HCT116 (cell line): Measurements from ENCODE around the gene SCAMP1. TPM values are rescaled to one million over a fixed set of nuclear protein-coding genes. Genes with fewer than 3 reads are reported as not detected.

ENCODE experiments used
- ATAC-seq: fragments of 200-7000 bp; cut with Tn5 transposase; 2 replicates; pipeline ENCODE4 v1.9.1; 2020; ENCODE audit warnings: mild to moderate bottlenecking, moderate library complexity
- BruUV-seq: library from RNA; stranded (reverse); fragments of 400-500 nt; replicated peaks from 2 replicates; lab custom pipeline; 2021; lab: Mats Ljungman, UMichigan
- CTCF ChIA-PET: fragments of 300-600 bp; sonication (Branson Sonifier 250); formaldehyde crosslinking; loops from one replicate; lab custom pipeline; 2021; ENCODE audit warnings: antibody characterized with exemption; lab: Charles Lee
- POLR2A ChIA-PET: fragments of 300-600, 350-600 bp; sonication (Branson Sonifier 250); formaldehyde crosslinking; loops from one replicate; lab custom pipeline; 2021; ENCODE audit warnings: antibody characterized with exemption; lab: Charles Lee
- RAD21 ChIA-PET, 2 experiments: fragments of 300-600 bp; sonication (Branson Sonifier 250); formaldehyde crosslinking; loops; one replicate each; lab custom pipeline; 2023; ENCODE audit warnings: low total read pairs in 2 of 2; ENCODE audit not compliant: uncharacterized antibody in 2 of 2, unreplicated experiment in 2 of 2, low non-redundant PET in 1 of 2; lab: Charles Lee
- DNase-seq: peaks from one replicate; pipeline ENCODE4 v3.0.0-alpha.2; 2010; ENCODE audit warnings: low read depth, low spot score
- H2AFZ ChIP-seq: fragments of 200-600 bp; shearing (Covaris generic), sonication (generic); 2 replicates; pipeline ENCODE4 v1.6.1; 2017; ENCODE audit warnings: low read depth, mixed run types, mixed read lengths, antibody characterized with exemption, low read length; ENCODE audit not compliant: poor library complexity, severe bottlenecking
- H3K27ac ChIP-seq: 2 replicates; pipeline ENCODE4 v1.5.1; 2012; ENCODE audit warnings: low read depth, low read length
- H3K27me3 ChIP-seq: fragments of 200-600 bp; sonication (generic); 2 replicates; pipeline ENCODE4 v1.6.1; 2016; ENCODE audit warnings: mixed run types, low read length, mixed read lengths; ENCODE audit not compliant: insufficient read depth
- H3K36me3 ChIP-seq, 2 experiments: fragments of 200-500 bp in 1 of 2; fragments of 200-600 bp in 1 of 2; sonication (Bioruptor generic) in 1 of 2; sonication (generic) in 1 of 2; 2 replicates each; pipeline versions ENCODE4 v1.5.1 to v1.6.1; 2014 to 2016; ENCODE audit warnings: low read length in 2 of 2, inconsistent platforms in 1 of 2, mixed read lengths in 1 of 2, mixed run types in 1 of 2; ENCODE audit not compliant: insufficient read depth in 2 of 2, control insufficient read depth in 1 of 2
- H3K4me1 ChIP-seq, 2 experiments: fragments of 200-600 bp in 1 of 2; sonication (generic) in 1 of 2; 2 replicates each; pipeline versions ENCODE4 v1.5.1 to v1.6.1; 2012 to 2017; ENCODE audit warnings: low read length in 2 of 2, inconsistent platforms in 1 of 2, mild to moderate bottlenecking in 1 of 2, mixed read lengths in 1 of 2, mixed run types in 1 of 2, moderate library complexity in 1 of 2; ENCODE audit not compliant: insufficient read depth in 2 of 2, control insufficient read depth in 1 of 2
- H3K4me2 ChIP-seq: fragments of 200-600 bp; sonication (generic); 2 replicates; pipeline ENCODE4 v1.6.1; 2017; ENCODE audit warnings: mixed run types, low read length, mixed read lengths
- H3K4me3 ChIP-seq, 2 experiments: fragments of 200-600 bp in 1 of 2; sonication (generic) in 1 of 2; replicated peaks in 1 of 2; 2 replicates each; pipeline ENCODE4 v1.5.1; 2011 to 2016; ENCODE audit warnings: low read length in 2 of 2, control low read depth in 1 of 2, low read depth in 1 of 2, mild to moderate bottlenecking in 1 of 2, mixed read lengths in 1 of 2, mixed run types in 1 of 2
- H3K79me2 ChIP-seq: fragments of 200-600 bp; sonication (generic); 2 replicates; pipeline ENCODE4 v1.6.1; 2017; ENCODE audit warnings: mild to moderate bottlenecking, mixed run types, low read length, moderate library complexity, mixed read lengths; ENCODE audit not compliant: insufficient read depth
- H3K9ac ChIP-seq: fragments of 200-600 bp; sonication (generic); 2 replicates; pipeline ENCODE4 v1.6.1; 2016; ENCODE audit warnings: low read length, mixed read lengths
- H3K9me2 ChIP-seq: fragments of 200-600 bp; sonication (generic), shearing (Covaris generic); 2 replicates; pipeline ENCODE4 v1.6.1; 2017; ENCODE audit warnings: mixed run types, mild to moderate bottlenecking, moderate library complexity; ENCODE audit not compliant: insufficient read depth
- H3K9me3 ChIP-seq, 2 experiments: fragments of 200-500 bp in 1 of 2; fragments of 200-600 bp in 1 of 2; sonication (Bioruptor generic) in 1 of 2; sonication (generic) in 1 of 2; 2 replicates each; pipeline ENCODE4 v1.6.1; 2014 to 2017; ENCODE audit warnings: low read length in 2 of 2, mixed read lengths in 2 of 2, inconsistent platforms in 1 of 2, low read depth in 1 of 2, mild to moderate bottlenecking in 1 of 2, mixed run types in 1 of 2, moderate library complexity in 1 of 2; ENCODE audit not compliant: control insufficient read depth in 1 of 2, insufficient read depth in 1 of 2
- H4K20me1 ChIP-seq: fragments of 200-600 bp; sonication (generic), shearing (Covaris generic); 2 replicates; pipeline ENCODE4 v1.6.1; 2017; ENCODE audit warnings: mixed run types, mild to moderate bottlenecking, moderate library complexity; ENCODE audit not compliant: insufficient read depth
- EZH2phosphoT487 ChIP-seq: fragments of 200-600 bp; IDR thresholded peaks from 2 replicates; pipeline ENCODE4 v1.6.1; 2018; ENCODE audit warnings: antibody characterized with exemption, borderline replicate concordance
- POLR2A ChIP-seq: IDR thresholded peaks from 2 replicates; pipeline ENCODE4 v1.7.0; 2011; ENCODE audit warnings: borderline replicate concordance; ENCODE audit not compliant: insufficient read depth, insufficient read length; ENCODE audit errors: extremely low read depth
- REST ChIP-seq: IDR thresholded peaks from 2 replicates; pipeline ENCODE4 v1.6.1; 2012; ENCODE audit warnings: low read depth
- SP1 ChIP-seq: IDR thresholded peaks from 2 replicates; pipeline ENCODE4 v1.6.1; 2012; ENCODE audit warnings: low read depth
- ZNF274 ChIP-seq: fragments of 200-500 bp; sonication (Bioruptor generic); IDR thresholded peaks from 2 replicates; pipeline ENCODE4 v1.6.1; 2014; ENCODE audit warnings: mild to moderate bottlenecking, low read depth, low read length, inconsistent platforms
- intact Hi-C: fragments of 100-400 bp; cut with micrococcal nuclease; formaldehyde crosslinking; loops from 2 replicates; pipeline ENCODE4 v1.10.0; 2022
- total RNA-seq: library from RNA; stranded (reverse); gene quantifications from one replicate; pipeline ENCODE4 v1.2.1, GENCODE V29; 2021; ENCODE audit not compliant: unreplicated experiment
- TF ChIP-seq, protein P1 (sequence below), 3 experiments: fragments of 200-600 bp in 1 of 3; sonication (generic) in 1 of 3; IDR thresholded peaks in 2 of 3; conservative IDR thresholded peaks in 1 of 3; 2 replicates each; pipeline ENCODE4 v1.5.1; 2012 to 2017; ENCODE audit warnings: low read depth in 2 of 3, low read length in 2 of 3, antibody characterized with exemption in 1 of 3, borderline replicate concordance in 1 of 3, control low read depth in 1 of 3, mild to moderate bottlenecking in 1 of 3, mixed read lengths in 1 of 3, mixed run types in 1 of 3, moderate library complexity in 1 of 3; ENCODE audit not compliant: insufficient read depth in 1 of 3

Gene SCAMP1
- total RNA-seq, 1 experiment from 2014 or later: 46.4 TPM

DNA sequence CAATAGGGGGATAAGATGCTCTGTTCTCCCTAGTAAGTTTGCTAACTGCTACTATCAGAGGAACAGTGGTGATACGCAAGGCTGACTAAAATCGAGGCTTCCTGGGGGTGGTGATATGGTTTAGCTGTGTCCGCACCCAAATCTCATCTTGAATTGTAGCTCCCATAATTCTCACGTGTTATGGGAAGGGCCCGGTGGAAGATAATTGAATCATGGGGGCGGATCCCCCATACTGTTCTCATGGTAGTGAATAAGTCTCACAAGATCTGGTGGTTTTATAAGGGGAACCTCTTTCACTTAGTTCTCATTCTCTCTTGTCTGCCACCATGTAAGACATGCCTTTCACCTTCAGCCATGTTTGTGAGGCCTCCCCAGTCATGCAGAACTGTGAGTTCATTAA, 153.0 kb downstream of the SCAMP1 start:
- RAD21 ChIA-PET: no interaction called here
- H3K27ac ChIP-seq: no peak overlapping the region

More for the DNA sequence above, 153.0 kb downstream of the SCAMP1 start:
- Histone ChIP-seq H3K9ac (no peak overlapping the region), H4K20me1 (no peaks in the 10 kb centered on the region), H2AFZ (no peak overlapping the region), H3K36me3 (no peaks in the 10 kb centered on the region), H3K4me1 (peaks cover 4 to 11% of the 10 kb centered on the region in 2 experiments; a peak in 3 of 4 replicates), H3K4me3 (no peak overlapping the region), H3K27me3 (no peaks in the 10 kb centered on the region), H3K9me2 (no peaks in the 10 kb centered on the region), H3K79me2 (no peaks in the 10 kb centered on the region), H3K4me2 (no peak overlapping the region), H3K9me3 (no peaks in the 10 kb centered on the region)
- ChIA-PET CTCF (no interaction called here), POLR2A (no interaction called here)
- no peak for TF ChIP-seq SP1
- TF ChIP-seq REST: no peak
- no peak for TF ChIP-seq ZNF274
- no peak for TF ChIP-seq EZH2phosphoT487
- TF ChIP-seq, protein P1, sequence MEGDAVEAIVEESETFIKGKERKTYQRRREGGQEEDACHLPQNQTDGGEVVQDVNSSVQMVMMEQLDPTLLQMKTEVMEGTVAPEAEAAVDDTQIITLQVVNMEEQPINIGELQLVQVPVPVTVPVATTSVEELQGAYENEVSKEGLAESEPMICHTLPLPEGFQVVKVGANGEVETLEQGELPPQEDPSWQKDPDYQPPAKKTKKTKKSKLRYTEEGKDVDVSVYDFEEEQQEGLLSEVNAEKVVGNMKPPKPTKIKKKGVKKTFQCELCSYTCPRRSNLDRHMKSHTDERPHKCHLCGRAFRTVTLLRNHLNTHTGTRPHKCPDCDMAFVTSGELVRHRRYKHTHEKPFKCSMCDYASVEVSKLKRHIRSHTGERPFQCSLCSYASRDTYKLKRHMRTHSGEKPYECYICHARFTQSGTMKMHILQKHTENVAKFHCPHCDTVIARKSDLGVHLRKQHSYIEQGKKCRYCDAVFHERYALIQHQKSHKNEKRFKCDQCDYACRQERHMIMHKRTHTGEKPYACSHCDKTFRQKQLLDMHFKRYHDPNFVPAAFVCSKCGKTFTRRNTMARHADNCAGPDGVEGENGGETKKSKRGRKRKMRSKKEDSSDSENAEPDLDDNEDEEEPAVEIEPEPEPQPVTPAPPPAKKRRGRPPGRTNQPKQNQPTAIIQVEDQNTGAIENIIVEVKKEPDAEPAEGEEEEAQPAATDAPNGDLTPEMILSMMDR (IDR thresholded peaks at IDR 0.05 in 2 of 3, conservative IDR thresholded peaks at IDR 0.05 in 1 of 3; ENCODE audit: borderline replicate concordance in 1 of 3, insufficient read depth in 1 of 3, low read depth in 2 of 3, low read length in 2 of 3): no peak
- TF ChIP-seq POLR2A: no peak
- intact Hi-C loops: no loop called here
- no TSS peak for BruUV-seq
- ATAC-seq: no peak
- no peak for DNase-seq
